ENCODE results near the gene RBM47.

The RBM47 gene

GRCh38 chr4:40595981-40596380, 33.7 kb downstream of the RBM47 start:
- H3K9me2 ChIP-seq (replicated peaks; ENCODE audit: insufficient read depth, low read length), result no peaks in the 10 kb centered on the region
- no peak overlapping the region for H3K9ac ChIP-seq (ENCODE audit: low read length)
- H4K20me1 ChIP-seq (ENCODE audit: low read depth, low read length), result no peaks in the 10 kb centered on the region
- no peak for TF ChIP-seq EZH2phosphoT487 (conservative IDR thresholded peaks at IDR 0.05; ENCODE audit: low read length)
- no peak for TF ChIP-seq CTCF (IDR thresholded peaks at IDR 0.05; ENCODE audit: insufficient read depth, low read length, poor library complexity, severe bottlenecking)
- H2AFZ ChIP-seq (ENCODE audit: low read depth, low read length, severe bottlenecking), result no peak overlapping the region
- H3K27ac ChIP-seq (ENCODE audit: low read depth, low read length), result no peak overlapping the region
- no peak overlapping the region for H3K4me2 ChIP-seq (ENCODE audit: low read depth, low read length, poor library complexity, severe bottlenecking)
- H3K36me3 ChIP-seq (ENCODE audit: low read length), result no peaks in the 10 kb centered on the region
- H3F3A ChIP-seq (ENCODE audit: insufficient read depth), result no peaks in the 10 kb centered on the region
- H3K4me3 ChIP-seq (ENCODE audit: insufficient read depth, low read length, poor library complexity, severe bottlenecking), result no peak overlapping the region
- H3K9me3 ChIP-seq (ENCODE audit: insufficient read depth, low read length), result no peaks in the 10 kb centered on the region
- no peaks in the 10 kb centered on the region for H3K79me2 ChIP-seq (ENCODE audit: insufficient read depth, low read length)
- no peaks in the 10 kb centered on the region for H3K27me3 ChIP-seq (ENCODE audit: low read length)

- Histone ChIP-seq H3K27ac (ENCODE audit: low read depth, low read length) (no peak overlapping the region), H3K27me3 (ENCODE audit: low read length) (no peaks in the 10 kb centered on the region), H3K4me2 (ENCODE audit: low read depth, low read length, poor library complexity, severe bottlenecking) (no peak overlapping the region), H3K9me3 (ENCODE audit: insufficient read depth, low read length) (no peaks in the 10 kb centered on the region), H4K20me1 (ENCODE audit: low read depth, low read length) (no peaks in the 10 kb centered on the region), H3K9me2 (replicated peaks; ENCODE audit: insufficient read depth, low read length) (no peaks in the 10 kb centered on the region), H3K4me3 (ENCODE audit: insufficient read depth, low read length, poor library complexity, severe bottlenecking) (no peak overlapping the region), H3K36me3 (ENCODE audit: low read length) (no peaks in the 10 kb centered on the region), H3K9ac (ENCODE audit: low read length) (no peak overlapping the region), H3F3A (ENCODE audit: insufficient read depth) (no peaks in the 10 kb centered on the region), H3K79me2 (ENCODE audit: insufficient read depth, low read length) (no peaks in the 10 kb centered on the region), H2AFZ (ENCODE audit: low read depth, low read length, severe bottlenecking) (no peak overlapping the region)
- TF ChIP-seq CTCF (IDR thresholded peaks at IDR 0.05; ENCODE audit: insufficient read depth, low read length, poor library complexity, severe bottlenecking), result no peak
- TF ChIP-seq EZH2phosphoT487 (conservative IDR thresholded peaks at IDR 0.05; ENCODE audit: low read length), result no peak
Observed at GRCh38 chr4:40594261-40595178, 35.1 kb downstream of the RBM47 start.

GRCh38 chr4:40592034-40592433, 37.6 kb downstream of the RBM47 start:
- H3K9me3 ChIP-seq (ENCODE audit: insufficient read depth, low read length), result no peaks in the 10 kb centered on the region
- no peaks in the 10 kb centered on the region for H4K20me1 ChIP-seq (ENCODE audit: low read depth, low read length)
- no peaks in the 10 kb centered on the region for H3K79me2 ChIP-seq (ENCODE audit: insufficient read depth, low read length)
- H3K4me3 ChIP-seq (ENCODE audit: insufficient read depth, low read length, poor library complexity, severe bottlenecking), result no peak overlapping the region
- no peak overlapping the region for H3K9ac ChIP-seq (ENCODE audit: low read length)
- no peak overlapping the region for H2AFZ ChIP-seq (ENCODE audit: low read depth, low read length, severe bottlenecking)
- no peaks in the 10 kb centered on the region for H3F3A ChIP-seq (ENCODE audit: insufficient read depth)
- H3K9me2 ChIP-seq (replicated peaks; ENCODE audit: insufficient read depth, low read length), result no peaks in the 10 kb centered on the region
- TF ChIP-seq EZH2phosphoT487 (conservative IDR thresholded peaks at IDR 0.05; ENCODE audit: low read length), result no peak
- TF ChIP-seq CTCF (IDR thresholded peaks at IDR 0.05; ENCODE audit: insufficient read depth, low read length, poor library complexity, severe bottlenecking), result no peak
- no peaks in the 10 kb centered on the region for H3K27me3 ChIP-seq (ENCODE audit: low read length)
- no peaks in the 10 kb centered on the region for H3K36me3 ChIP-seq (ENCODE audit: low read length)
- H3K4me2 ChIP-seq (ENCODE audit: low read depth, low read length, poor library complexity, severe bottlenecking), result no peak overlapping the region
- no peak overlapping the region for H3K27ac ChIP-seq (ENCODE audit: low read depth, low read length)
